GM12878 (cell line): ENCODE results near the gene TRNT1. TPM values are rescaled to one million over a fixed set of nuclear protein-coding genes. Genes with fewer than 3 reads are reported as not detected.

Experiments
- ATF3 ChIP-seq: IDR thresholded peaks from 2 replicates; pipeline ENCODE4 v1.6.1; 2011; ENCODE audit warnings: low read depth, mild to moderate bottlenecking, low read length, moderate library complexity, borderline replicate concordance; ENCODE audit errors: extremely low read depth
- BACH1 ChIP-seq: fragments of 450-650 bp; IDR thresholded peaks from 2 replicates; pipeline ENCODE4 v1.6.1; 2017; ENCODE audit warnings: mild to moderate bottlenecking, borderline replicate concordance
- DPF2 ChIP-seq: fragments of 450-650 bp; IDR thresholded peaks from 2 replicates; pipeline ENCODE4 v1.6.1; 2017; ENCODE audit warnings: mild to moderate bottlenecking
- EP300 ChIP-seq, 2 experiments: fragments of 150-350 bp in 1 of 2; IDR thresholded peaks; 2 replicates each; pipeline ENCODE4 v1.6.1; 2011 to 2012; ENCODE audit warnings: low read depth in 2 of 2, low read length in 2 of 2, borderline replicate concordance in 1 of 2, improper control_type of control experiment in 1 of 2, inconsistent platforms in 1 of 2; ENCODE audit not compliant: control insufficient read depth in 1 of 2
- IRF3 ChIP-seq: fragments of 450-650 bp; IDR thresholded peaks from 2 replicates; pipeline ENCODE4 v1.6.1; 2014; ENCODE audit warnings: mild to moderate bottlenecking
- JUND ChIP-seq: IDR thresholded peaks from 2 replicates; pipeline ENCODE4 v1.6.1; 2012; ENCODE audit warnings: low read depth, mild to moderate bottlenecking, low read length, improper control_type of control experiment, moderate library complexity
- KAT2A ChIP-seq: conservative IDR thresholded peaks from 2 replicates; pipeline ENCODE4 v1.6.1; 2011; ENCODE audit warnings: low read depth, low read length; ENCODE audit not compliant: control insufficient read depth
- MEF2A ChIP-seq: IDR thresholded peaks from 2 replicates; pipeline ENCODE4 v1.6.1; 2011; ENCODE audit warnings: low read depth, mild to moderate bottlenecking, low read length, moderate library complexity; ENCODE audit not compliant: insufficient read depth
- MYB ChIP-seq: fragments of 150-350 bp; IDR thresholded peaks from 2 replicates; pipeline ENCODE4 v1.6.1; 2014; ENCODE audit warnings: mild to moderate bottlenecking, low read depth, low read length, borderline replicate concordance
- NKRF ChIP-seq: fragments of 450-650 bp; conservative IDR thresholded peaks from 2 replicates; pipeline ENCODE4 v1.6.1; 2017; ENCODE audit warnings: mild to moderate bottlenecking, moderate library complexity
- RAD51 ChIP-seq: fragments of 450-650 bp; IDR thresholded peaks from 2 replicates; pipeline ENCODE4 v1.6.1; 2016; ENCODE audit warnings: moderate library complexity, mild to moderate bottlenecking, inconsistent platforms
- RBBP5 ChIP-seq: fragments of 200-600 bp; sonication (generic); conservative IDR thresholded peaks from 2 replicates; pipeline ENCODE4 v1.6.1; 2016
- RELB ChIP-seq: fragments of 450-650 bp; IDR thresholded peaks from 2 replicates; pipeline ENCODE4 v1.6.1; 2017; ENCODE audit warnings: low read depth, mild to moderate bottlenecking, moderate library complexity
- RUNX3 ChIP-seq: IDR thresholded peaks from 2 replicates; pipeline ENCODE4 v1.6.1; 2012; ENCODE audit warnings: low read length, inconsistent platforms
- SMAD1 ChIP-seq: fragments of 450-650 bp; IDR thresholded peaks from 2 replicates; pipeline ENCODE4 v1.6.1; 2018; ENCODE audit warnings: mild to moderate bottlenecking, low read depth; ENCODE audit not compliant: partially characterized antibody
- TCF3 ChIP-seq: IDR thresholded peaks from 2 replicates; pipeline ENCODE4 v1.6.1; 2012; ENCODE audit warnings: low read depth, mild to moderate bottlenecking, low read length, borderline replicate concordance; ENCODE audit not compliant: insufficient read depth
- YY1 ChIP-seq: IDR thresholded peaks from 2 replicates; pipeline ENCODE4 v1.6.1; 2011; ENCODE audit warnings: low read depth, mild to moderate bottlenecking, low read length
- ZBTB40 ChIP-seq: fragments of 450-650 bp; IDR thresholded peaks from 2 replicates; pipeline ENCODE4 v1.6.1; 2016; ENCODE audit warnings: mild to moderate bottlenecking, moderate library complexity, borderline replicate concordance
- ZZZ3 ChIP-seq: IDR thresholded peaks from 2 replicates; pipeline ENCODE4 v1.6.1; 2011; ENCODE audit warnings: low read depth; ENCODE audit not compliant: control insufficient read depth, insufficient read length
- polyA plus RNA-seq, 11 experiments: library from polyadenylated mRNA; depleted of rRNA in 4 of 11; unstranded in 6 of 11; stranded (reverse) in 5 of 11; fragments of >200 nt; fragmentation: Nextera tagmentation in 4 of 11; fragmentation: Illumina TruSeq in 1 of 11; extraction: Ambion mirVana in 4 of 11; extraction: Trizol in 1 of 11; gene quantifications; 1 replicate in 1 of 11; 2 replicates in 10 of 11; pipeline versions ENCODE4 v1.2.1 to v1.2.3, GENCODE V29; 2011 to 2016; ENCODE audit warnings: inconsistent platforms in 2 of 11, missing spikeins in 2 of 11, low read depth in 1 of 11
- total RNA-seq, 4 experiments: library from RNA; depleted of rRNA in 3 of 4; stranded (reverse); fragments of >200 nt in 3 of 4; fragmentation: Illumina TruSeq in 1 of 4; extraction: Trizol in 1 of 4; gene quantifications; 2 replicates each; pipeline versions ENCODE4 v1.2.1 to v1.2.3, GENCODE V29; 2013 to 2021

TRNT1 gene
- total and polyA plus RNA-seq, 10 of the 15 experiments (the other 5 are each of a cell fraction or from before 2014, with no cell fraction given), result 28.6 to 54.9 (median 36.6) TPM

GRCh38 chr3:3126477-3127431 lies at the start of gene TRNT1 (continued):
- peak; percentile 73 for TF ChIP-seq BACH1
- peak; percentile 88 for TF ChIP-seq JUND
- no peak for TF ChIP-seq EP300 (IDR thresholded peaks at IDR 0.05; ENCODE audit: borderline replicate concordance in 1 of 2, control insufficient read depth in 1 of 2, low read depth in 2 of 2, low read length in 2 of 2)
- TF ChIP-seq MEF2A, result 0 out of 2 replicates have a peak, but pooled peaks have one; percentile 7
- TF ChIP-seq ZZZ3, result no peak
- TF ChIP-seq RBBP5, result no peak
- no peak for TF ChIP-seq ATF3
- TF ChIP-seq MYB, result no peak
- TF ChIP-seq NKRF, result no peak; the same call in none of the 2 replicates
- peak; percentile 92 for TF ChIP-seq DPF2
- TF ChIP-seq SMAD1, result no peak
- no peak for TF ChIP-seq IRF3
- peak; percentile 45 for TF ChIP-seq ZBTB40
- TF ChIP-seq YY1, result peak; percentile 73
- peak; percentile 37; the same call in 1 of the 2 replicates for TF ChIP-seq TCF3
- peak; percentile 81 for TF ChIP-seq RUNX3
- no peak for TF ChIP-seq RAD51
- no peak; the same call in 1 of the 2 replicates for TF ChIP-seq RELB
- no peak for TF ChIP-seq KAT2A
